Loucy (cell line): ENCODE measurements around the gene ZDHHC18.

Experiments
- H2AFZ ChIP-seq: fragments of 200-600 bp; sonication (generic); 2 replicates; pipeline ENCODE4 v1.6.0; 2016; ENCODE audit warnings: antibody characterized with exemption, mild to moderate bottlenecking, low read length, moderate library complexity
- H3F3A ChIP-seq: fragments of 200-600 bp; 2 replicates; pipeline ENCODE4 v1.6.0; 2016; ENCODE audit warnings: antibody characterized with exemption, low read depth, mild to moderate bottlenecking
- H3K27me3 ChIP-seq: fragments of 200-600 bp; sonication (generic); 2 replicates; pipeline ENCODE4 v1.6.1; 2014; ENCODE audit warnings: low read length, mild to moderate bottlenecking; ENCODE audit not compliant: insufficient read depth, poor library complexity, severe bottlenecking
- H3K36me3 ChIP-seq: fragments of 200-600 bp; sonication (generic); 2 replicates; pipeline ENCODE4 v1.6.1; 2016; ENCODE audit warnings: low read length; ENCODE audit not compliant: insufficient read depth
- H3K4me1 ChIP-seq: fragments of 200-600 bp; sonication (generic); 2 replicates; pipeline ENCODE4 v1.5.1; 2014; ENCODE audit warnings: low read length, mild to moderate bottlenecking; ENCODE audit not compliant: insufficient read depth, poor library complexity, severe bottlenecking
- H3K4me2 ChIP-seq: fragments of 200-600 bp; sonication (generic); 2 replicates; pipeline ENCODE4 v1.6.0; 2014; ENCODE audit warnings: antibody characterized with exemption, low read length, low read depth, mild to moderate bottlenecking; ENCODE audit not compliant: poor library complexity, severe bottlenecking
- H3K4me3 ChIP-seq: fragments of 200-600 bp; sonication (generic); 2 replicates; pipeline ENCODE4 v1.5.1; 2014; ENCODE audit warnings: low read length, mild to moderate bottlenecking, mixed read lengths; ENCODE audit not compliant: poor library complexity, severe bottlenecking
- H3K79me2 ChIP-seq: fragments of 200-600 bp; sonication (generic); 2 replicates; pipeline ENCODE4 v1.6.1; 2014; ENCODE audit warnings: low read length; ENCODE audit not compliant: insufficient read depth
- H3K9ac ChIP-seq: fragments of 200-600 bp; sonication (generic); 2 replicates; pipeline ENCODE4 v1.6.0; 2014; ENCODE audit warnings: mild to moderate bottlenecking, low read depth, low read length, moderate library complexity; ENCODE audit not compliant: poor library complexity, severe bottlenecking
- H3K9me2 ChIP-seq: fragments of 200-600 bp; sonication (generic); replicated peaks from 2 replicates; pipeline ENCODE4 v1.6.1; 2016; ENCODE audit warnings: low read depth, low read length, mixed read lengths
- H3K9me3 ChIP-seq: fragments of 200-600 bp; sonication (generic); 2 replicates; pipeline ENCODE4 v1.6.1; 2014; ENCODE audit warnings: mild to moderate bottlenecking, antibody characterized with exemption, low read length, low read depth; ENCODE audit not compliant: insufficient read depth
- H4K20me1 ChIP-seq: fragments of 200-600 bp; sonication (generic); 2 replicates; pipeline ENCODE4 v1.6.0; 2014; ENCODE audit warnings: antibody characterized with exemption, low read length, mild to moderate bottlenecking; ENCODE audit not compliant: insufficient read depth, poor library complexity, severe bottlenecking
- CTCF ChIP-seq: fragments of 200-600 bp; sonication (generic); conservative IDR thresholded peaks from 2 replicates; pipeline ENCODE4 v1.5.1; 2014; ENCODE audit warnings: mild to moderate bottlenecking, antibody characterized with exemption, low read length
- EZH2phosphoT487 ChIP-seq: fragments of 200-600 bp; IDR thresholded peaks from 2 replicates; pipeline ENCODE4 v1.6.1; 2018; ENCODE audit warnings: antibody characterized with exemption, mild to moderate bottlenecking, moderate library complexity, borderline replicate concordance

ZDHHC18 gene

GRCh38 chr1:26820784-26821269, 5.7 kb upstream of the ZDHHC18 start:
- TF ChIP-seq CTCF (peak; percentile 73), EZH2phosphoT487 (no peak)
- H3K4me1 ChIP-seq: peaks cover 6% of the 10 kb centered on the region
- no peaks in the 10 kb centered on the region for H3K79me2 ChIP-seq
- peak overlapping the region; percentile 47 for H3K9ac ChIP-seq
- no peaks in the 10 kb centered on the region for H3K9me2 ChIP-seq
- H3K36me3 ChIP-seq: no peaks in the 10 kb centered on the region
- H4K20me1 ChIP-seq: no peaks in the 10 kb centered on the region
- no peaks in the 10 kb centered on the region for H3K27me3 ChIP-seq
- no peaks in the 10 kb centered on the region for H3K9me3 ChIP-seq
- H3K4me3 ChIP-seq: peak overlapping the region; percentile 71
- H3K4me2 ChIP-seq: peak overlapping the region; percentile 74
- peak overlapping the region; percentile 98 for H2AFZ ChIP-seq
- H3F3A ChIP-seq: no peaks in the 10 kb centered on the region

GRCh38 chr1:26822737-26823395, 3.6 kb upstream of the ZDHHC18 start:
- Histone ChIP-seq H4K20me1 (peaks cover 8% of the 10 kb centered on the region), H3K27me3 (no peaks in the 10 kb centered on the region), H3K36me3 (no peaks in the 10 kb centered on the region), H3K4me2 (no peak overlapping the region), H3K9me3 (no peaks in the 10 kb centered on the region), H3K9me2 (no peaks in the 10 kb centered on the region), H2AFZ (no peak overlapping the region), H3K79me2 (peaks cover 11% of the 10 kb centered on the region), H3K4me3 (no peak overlapping the region), H3F3A (no peaks in the 10 kb centered on the region), H3K9ac (no peak overlapping the region), H3K4me1 (peaks cover 19% of the 10 kb centered on the region)
- TF ChIP-seq EZH2phosphoT487 (no peak), CTCF (no peak)

GRCh38 chr1:26824731-26825130, 1.8 kb upstream of the ZDHHC18 start:
- no peaks in the 10 kb centered on the region for H3K9me2 ChIP-seq
- H3K79me2 ChIP-seq: peaks cover 29% of the 10 kb centered on the region
- H4K20me1 ChIP-seq: peaks cover 12% of the 10 kb centered on the region
- peaks cover 36% of the 10 kb centered on the region for H3K4me1 ChIP-seq
- H3F3A ChIP-seq: no peaks in the 10 kb centered on the region
- H3K27me3 ChIP-seq: no peaks in the 10 kb centered on the region
- no peak overlapping the region for H3K4me2 ChIP-seq
- no peaks in the 10 kb centered on the region for H3K36me3 ChIP-seq
- no peak overlapping the region for H2AFZ ChIP-seq
- no peak overlapping the region for H3K9ac ChIP-seq
- H3K4me3 ChIP-seq: no peak overlapping the region
- TF ChIP-seq CTCF: no peak
- TF ChIP-seq EZH2phosphoT487: no peak
- H3K9me3 ChIP-seq: no peaks in the 10 kb centered on the region
